A204.1 (cell line): ENCODE measurements around the gene COX7A2.

Experiments
- FAIRE-seq: peaks from 2 replicates; lab custom pipeline; 2012; peaks lifted over from hg19 to GRCh38; lab: Jason Lieb, UNC

COX7A2 gene, protein sequence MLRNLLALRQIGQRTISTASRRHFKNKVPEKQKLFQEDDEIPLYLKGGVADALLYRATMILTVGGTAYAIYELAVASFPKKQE

DNA sequence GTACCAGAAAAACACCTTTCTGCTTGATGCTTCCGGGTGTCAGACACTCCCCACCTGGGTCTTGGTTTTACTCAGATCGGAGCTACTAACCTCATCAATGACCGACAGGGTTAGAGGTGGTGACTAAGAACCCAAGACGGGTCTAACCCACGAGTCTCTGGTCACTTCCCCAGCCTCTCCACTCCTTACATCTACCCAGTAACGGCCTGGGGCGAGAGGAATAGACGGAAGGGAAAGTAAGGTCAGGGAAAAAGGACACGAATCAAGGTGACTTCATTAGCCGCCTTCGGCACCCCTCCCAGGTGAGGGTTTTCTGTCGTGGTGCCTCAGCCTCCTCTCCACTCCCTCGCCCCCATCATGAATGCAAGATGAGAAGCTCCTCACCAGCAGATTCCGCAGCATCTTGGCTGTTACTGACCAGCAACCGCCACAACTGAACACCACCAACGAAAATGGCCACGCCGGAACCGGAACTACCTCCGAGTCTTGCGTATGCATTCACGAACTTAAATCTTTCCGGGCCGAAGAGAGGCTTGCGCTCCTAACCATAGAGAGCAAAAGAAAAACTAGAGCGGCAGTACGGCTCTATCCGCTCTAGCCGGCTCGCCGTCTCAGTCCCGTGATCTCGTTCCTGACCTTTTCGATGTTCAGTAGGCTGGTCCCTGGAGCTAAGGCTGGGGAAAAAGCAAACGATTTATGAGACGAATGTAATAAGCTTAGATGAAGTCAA lies at the start of gene COX7A2:
Gene COX7A2, minus strand, starts transcription at position 469 of the 730 bp plus-strand sequence. Its CDS starts 67 bp downstream, at position 402.
- peak; percentile 98 for FAIRE-seq

DNA sequence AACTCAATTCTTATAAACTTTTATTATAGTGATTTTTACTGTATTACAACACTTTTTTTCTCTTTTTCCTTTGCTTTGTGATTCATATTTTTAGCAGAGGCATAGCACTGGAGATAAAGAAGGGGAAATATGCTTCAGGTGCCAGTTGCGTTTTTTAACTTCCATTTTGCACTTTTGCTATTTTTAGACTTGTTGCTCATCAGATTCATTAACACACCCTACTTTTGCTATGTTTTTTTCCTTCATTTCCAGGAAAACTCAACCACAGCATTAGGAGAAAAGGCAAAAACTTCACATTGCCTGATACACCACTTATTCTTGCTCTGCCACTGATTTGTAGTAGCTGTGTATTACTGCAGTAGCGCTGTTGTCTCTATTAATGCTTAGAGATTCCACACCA lies 49.0 kb upstream of the COX7A2 start:
- FAIRE-seq: no peak

DNA sequence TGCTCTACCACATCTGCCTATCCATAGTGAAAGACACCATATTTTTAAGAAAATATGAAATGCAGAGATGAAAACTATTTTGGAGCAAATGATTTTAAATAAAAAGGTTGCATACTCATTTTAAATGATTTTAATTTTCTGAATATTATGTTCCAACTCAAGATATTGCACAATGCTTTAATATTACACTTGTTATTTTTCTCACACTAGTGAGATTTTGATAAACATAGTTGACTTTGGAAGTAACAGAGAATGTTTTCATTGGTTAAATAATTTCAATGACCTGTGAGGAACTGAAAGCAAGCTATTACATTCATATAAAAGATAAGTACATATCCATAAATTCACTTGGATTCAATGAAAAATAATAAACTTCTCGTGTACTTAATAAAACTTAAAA lies 48.1 kb upstream of the COX7A2 start:
- no peak for FAIRE-seq

DNA sequence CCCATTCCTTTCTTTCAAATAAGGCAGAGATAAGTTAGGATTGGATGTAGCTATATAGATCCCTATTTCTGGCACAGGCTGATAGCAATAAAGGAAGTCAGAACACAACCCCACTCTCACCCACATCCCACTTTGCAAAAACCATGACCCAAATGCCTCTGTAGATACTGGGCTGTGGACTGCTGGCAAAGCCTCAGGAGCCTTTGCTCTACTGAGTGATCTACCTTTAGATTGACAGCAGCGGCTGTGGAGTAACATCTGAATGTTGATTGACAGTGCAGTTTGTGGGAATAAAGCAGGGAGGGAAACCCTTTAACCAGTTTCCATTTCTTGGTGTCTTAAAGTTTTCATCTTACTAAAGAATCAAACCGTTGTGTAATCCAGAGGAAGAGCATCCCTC lies 47.7 kb upstream of the COX7A2 start:
- FAIRE-seq: no peak

DNA sequence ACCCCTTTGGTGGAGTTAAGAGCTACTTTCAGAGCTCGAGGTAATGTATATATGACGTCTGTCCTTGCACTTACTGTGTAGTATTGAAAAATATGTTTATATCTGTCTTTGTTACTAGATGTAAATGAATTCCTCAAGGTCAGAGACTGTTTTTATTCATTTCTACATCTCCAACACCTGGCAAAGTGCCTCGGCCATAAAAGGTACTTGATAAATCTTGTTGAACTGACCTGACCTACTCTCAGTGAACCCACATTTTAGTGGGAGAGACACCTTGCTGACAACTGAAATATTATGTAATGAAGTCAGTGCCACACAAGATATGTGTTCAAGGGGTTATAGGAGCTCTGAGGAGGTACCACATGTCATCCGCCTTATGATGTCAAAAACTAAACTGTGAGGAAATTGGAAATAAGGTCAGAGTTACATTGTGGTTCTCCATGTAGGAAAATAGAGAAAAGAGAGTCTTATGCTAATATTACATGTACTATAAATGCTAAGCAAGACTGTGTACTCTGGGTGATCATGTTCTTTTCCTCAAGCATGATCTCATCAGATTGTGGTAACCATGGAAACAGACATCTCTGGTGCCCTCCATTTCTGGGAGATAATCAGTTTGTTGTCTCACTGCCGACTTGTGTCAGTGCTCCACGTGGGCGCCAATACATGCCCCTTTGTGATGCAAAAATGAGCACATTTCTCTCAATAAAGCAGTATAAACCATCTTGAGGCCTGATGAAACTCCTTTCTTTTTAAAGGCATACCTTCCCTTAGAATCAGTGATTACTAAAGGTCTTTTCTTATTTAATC lies 46.7 kb upstream of the COX7A2 start:
- FAIRE-seq: no peak

DNA sequence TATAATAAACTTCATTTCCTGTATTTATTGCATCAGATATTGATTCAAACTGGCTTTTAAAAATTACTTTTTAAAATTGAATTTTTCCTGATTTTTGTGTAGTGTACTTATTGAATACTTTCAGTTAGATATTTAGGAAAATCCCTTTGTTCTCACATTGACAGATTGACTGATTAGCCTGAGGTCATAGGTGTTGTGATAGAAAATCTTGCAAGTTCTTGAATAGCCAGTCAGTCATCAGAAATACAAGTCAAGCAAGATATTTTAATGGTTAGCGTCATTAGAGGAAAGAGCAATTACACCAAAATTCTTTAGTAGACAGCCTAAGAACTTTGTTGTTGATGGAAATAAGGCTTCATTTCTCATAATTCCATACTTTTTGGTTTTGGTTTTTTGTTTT lies 44.4 kb upstream of the COX7A2 start:
- no peak for FAIRE-seq

DNA sequence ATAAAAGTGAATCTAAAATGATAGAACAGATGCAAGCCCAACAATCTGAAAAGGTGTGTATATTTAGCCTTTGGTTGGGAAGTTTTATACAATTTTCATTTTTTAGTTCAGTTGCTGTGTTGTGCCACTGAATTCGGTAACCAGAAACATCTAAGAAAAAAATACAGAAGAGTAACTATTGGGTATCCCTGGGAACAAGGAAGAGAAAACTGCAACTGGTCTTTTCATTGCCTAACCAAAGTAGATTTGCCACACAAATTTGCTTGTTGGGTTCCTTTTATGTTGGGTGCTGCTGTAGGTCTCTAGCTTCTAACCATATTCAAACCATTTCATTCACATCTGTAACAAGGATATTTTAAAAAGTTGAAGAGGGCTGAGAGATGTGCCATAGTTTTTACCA lies 43.8 kb upstream of the COX7A2 start:
- no peak for FAIRE-seq

DNA sequence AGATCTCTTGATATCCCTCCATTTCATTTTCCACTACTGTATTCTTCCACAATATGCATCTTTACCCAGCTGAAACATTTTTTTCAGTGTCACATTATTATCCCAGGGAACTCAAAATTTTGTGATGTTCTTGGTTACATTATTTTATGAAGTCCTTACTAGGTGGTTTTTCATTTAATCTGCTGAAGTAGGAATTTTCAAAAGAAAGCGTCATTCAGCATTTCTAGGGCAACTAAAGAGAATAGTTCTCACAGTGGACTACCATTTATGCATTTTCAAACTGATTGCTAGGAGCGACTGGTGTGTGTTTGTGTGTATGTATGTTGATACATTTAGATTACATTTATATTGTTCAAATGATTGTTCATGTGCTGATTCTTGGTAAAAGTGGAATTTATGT lies 43.4 kb upstream of the COX7A2 start:
- FAIRE-seq: no peak

DNA sequence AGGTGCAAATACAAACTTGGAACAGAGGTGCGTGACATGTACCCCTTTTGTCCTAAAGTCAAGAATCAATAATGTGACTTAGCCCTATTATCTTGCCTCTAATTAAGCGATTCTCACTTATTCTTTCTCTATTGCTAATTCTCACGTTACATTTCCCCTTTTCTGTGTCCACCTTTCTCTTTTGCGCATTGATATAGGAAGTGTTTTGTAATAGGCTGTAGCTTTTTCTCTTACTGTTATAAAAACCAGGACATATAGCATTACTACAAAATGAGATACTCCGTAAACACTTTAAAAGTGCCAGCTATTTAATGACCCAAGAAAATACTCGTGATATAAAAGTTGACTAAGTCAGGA lies 41.7 kb upstream of the COX7A2 start:
- FAIRE-seq: no peak

DNA sequence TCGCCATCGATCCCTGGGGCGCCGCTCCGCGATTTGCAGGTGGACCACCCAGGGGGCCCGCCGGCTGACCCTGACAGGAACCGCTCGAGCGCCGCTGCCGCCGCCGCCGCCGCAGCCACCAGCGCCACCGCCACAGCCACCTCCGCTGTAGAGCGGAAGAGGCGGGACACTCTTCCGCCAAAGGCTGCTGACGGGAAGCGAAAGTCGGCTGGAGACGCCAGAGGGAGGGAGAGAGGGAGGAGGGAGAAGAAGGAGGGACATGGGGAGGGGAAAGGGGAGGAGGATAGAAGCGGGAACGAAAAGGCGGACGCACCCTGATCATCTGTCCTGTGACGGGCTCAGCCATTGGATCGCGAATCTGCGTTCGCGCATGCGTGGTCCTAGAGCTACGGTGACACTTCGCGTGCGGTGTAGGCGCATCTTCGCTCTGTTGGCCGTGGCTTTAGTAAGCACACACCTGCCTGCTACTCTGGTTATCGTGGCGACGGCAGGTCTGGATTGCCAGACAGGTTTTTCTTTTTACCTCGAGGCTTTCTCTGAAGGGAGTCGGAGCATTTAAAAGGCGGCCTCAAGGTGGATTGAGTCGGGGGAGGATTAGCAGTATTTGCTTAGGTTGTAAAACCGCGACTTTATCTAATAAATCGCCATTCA lies 41.2 kb upstream of the COX7A2 start, which contains the start of gene TMEM30A:
Gene TMEM30A, minus strand, starts transcription at position 161 of the 651 bp plus-strand sequence. Its CDS starts 154 bp downstream, at position 7.
- peak; percentile 99 for FAIRE-seq

DNA sequence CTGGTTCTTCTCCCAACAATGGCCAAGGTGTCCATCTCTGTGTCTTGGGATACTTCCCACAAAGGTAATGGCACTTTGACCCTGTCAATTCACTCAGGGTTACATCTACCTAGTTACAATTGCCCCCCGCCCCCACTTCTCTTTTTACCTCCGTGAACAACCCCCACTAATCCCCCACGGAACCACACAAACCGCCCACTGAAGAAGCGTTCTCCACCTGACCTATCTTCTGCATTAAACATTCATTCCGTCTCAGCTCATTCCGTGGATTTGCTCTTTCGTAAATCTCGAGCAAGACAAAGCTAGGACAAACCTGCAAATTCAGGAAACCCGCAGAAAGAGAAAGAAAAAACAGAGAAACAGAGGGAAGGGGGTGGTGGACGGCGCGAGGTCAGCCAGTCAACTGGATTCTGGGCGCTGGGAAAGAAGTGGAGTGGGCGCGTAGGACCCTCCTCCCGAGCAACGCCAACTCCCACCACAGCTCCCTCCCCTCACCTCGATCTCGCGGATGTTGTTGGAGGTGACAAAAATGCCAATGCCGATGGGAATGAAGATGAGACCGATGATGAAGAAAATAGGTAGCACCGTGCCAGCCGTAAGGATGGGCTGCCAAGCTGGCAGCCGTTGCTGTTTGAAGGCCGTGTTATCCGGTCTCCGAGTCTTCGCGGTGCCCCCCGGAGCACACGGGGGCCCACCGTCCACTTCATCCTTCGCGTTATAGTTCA lies 40.5 kb upstream of the COX7A2 start:
- FAIRE-seq: no peak

DNA sequence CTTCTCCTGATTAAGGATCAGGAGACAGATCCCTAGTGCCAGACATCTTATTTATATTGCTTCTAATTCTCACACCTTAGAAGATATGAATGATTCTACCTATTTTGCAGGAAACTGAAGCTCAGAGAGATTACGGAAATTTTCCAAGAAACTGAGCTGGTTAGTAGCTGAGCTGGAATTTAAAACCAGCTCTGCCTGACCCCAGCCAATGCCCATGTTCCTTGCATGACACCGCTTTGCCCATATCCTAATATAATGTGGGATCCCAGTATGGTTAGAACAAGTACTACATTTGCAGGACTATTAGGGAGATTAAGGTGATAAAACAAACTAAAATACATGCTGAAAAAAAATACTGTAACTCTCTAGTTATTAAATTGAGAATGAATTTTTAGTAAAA lies 39.1 kb upstream of the COX7A2 start:
- FAIRE-seq: no peak

DNA sequence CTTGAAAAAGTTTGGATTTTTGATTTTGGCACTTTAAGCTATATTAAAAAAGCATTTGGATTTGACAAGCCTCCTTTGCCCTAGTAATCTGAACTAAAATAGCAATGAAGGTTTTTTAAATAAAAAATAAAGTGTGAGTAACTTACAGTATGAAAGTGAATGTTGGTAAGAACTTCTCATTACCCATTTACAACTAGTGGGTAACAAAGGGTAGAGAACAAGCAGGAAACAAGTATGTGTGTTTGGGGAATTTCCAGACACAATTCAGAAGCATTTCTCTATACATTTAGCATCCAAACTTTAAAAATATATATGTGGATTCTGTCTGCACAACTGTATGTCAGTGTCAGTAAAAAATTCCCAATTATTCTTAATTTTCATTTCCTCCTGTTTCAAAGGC lies 38.1 kb upstream of the COX7A2 start:
- no peak for FAIRE-seq

DNA sequence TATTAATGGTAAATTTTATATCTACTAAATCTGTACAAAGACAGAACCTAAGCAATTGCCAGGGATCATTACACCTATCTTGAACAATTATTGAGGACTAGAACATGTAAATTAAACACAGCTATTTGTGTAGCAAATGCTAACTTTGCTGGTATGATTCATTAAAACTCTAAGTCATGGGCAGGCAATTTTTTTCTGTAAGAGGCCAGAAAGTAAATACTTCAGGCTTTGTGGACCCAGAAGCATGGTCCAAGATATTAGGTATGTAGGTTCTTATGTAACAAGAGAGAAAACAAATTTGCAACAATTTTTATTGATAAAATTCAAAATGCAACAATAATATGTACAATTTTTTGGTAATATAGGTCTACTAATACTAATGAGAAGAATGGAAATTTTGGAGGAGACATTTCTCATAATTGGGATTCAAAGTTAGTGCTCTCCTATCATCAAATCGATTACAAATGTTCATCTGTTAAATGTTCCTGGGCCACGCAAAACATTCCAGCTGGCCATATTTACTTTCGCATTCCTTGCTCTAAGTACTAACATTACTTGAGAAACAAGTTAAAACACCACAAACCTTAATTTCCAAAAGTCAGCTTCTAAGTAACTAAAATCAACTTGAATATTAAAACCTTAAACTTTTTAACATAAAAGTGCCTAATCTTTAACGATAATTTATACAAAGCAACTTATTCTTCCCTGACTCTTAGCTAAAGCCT lies 36.7 kb upstream of the COX7A2 start:
- no peak for FAIRE-seq

DNA sequence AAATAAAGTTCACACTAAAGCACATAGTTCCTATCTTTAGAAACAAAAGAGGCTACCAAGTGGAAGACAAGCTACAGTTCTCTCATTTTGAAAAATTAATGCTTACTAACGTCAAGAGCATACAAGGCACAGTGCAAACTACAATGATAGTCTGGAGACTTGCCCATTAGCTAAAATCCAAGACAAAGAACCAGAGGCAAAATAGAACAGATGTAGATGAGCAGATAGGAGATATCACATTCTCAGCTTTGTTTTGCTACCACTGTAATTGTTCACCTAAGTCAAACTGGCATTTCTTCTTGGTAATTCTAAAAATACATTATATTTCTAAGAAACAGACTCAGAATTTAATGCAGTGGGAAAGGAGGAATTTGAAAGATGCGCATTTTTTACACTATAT lies 35.8 kb upstream of the COX7A2 start:
- no peak for FAIRE-seq

DNA sequence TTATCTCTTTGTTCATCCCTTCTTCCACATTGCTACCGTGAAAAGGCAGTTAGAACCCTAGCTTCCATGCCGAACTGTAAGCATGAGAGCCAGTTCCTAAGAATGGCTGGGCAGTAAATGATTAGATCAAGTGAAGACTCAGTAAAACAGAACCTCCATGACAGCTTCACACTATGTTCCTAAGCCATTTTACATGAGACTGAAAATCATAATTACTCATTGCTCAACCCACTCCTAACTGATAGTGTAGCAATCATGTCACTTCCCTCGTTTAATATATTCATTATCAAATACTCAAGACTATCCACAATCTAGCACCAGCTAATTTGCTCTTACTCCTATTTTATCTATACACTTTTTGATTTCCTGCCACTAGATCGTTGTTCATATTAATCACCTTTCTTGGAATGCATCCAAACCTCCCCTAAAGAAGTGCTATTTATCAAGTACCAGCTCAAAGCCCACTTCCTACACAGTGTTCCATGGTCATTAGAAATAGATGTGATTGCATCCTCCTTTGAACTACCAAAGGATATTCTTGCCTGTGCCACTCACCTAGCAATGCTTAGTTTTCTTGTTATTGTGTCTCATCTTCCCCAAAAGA lies 35.0 kb upstream of the COX7A2 start:
- FAIRE-seq: no peak

DNA sequence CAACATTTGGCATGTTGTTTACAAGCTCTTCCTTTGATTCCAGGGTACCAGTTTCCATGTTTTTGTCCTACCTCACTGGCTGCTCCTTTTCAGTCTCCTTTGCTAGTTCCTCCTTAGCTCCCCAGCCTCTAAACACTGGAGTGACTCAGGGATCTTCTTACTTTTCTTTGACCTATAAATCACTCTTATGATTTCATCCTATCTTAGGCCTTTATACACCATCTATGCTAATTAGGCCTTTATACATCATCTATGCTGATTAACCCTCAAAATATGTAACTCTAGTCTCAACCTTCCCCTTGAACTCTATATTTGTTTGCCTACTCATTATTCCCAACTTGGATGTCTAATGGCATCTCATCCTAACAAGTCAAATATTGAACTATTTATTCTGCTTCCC lies 31.5 kb upstream of the COX7A2 start:
- no peak for FAIRE-seq

DNA sequence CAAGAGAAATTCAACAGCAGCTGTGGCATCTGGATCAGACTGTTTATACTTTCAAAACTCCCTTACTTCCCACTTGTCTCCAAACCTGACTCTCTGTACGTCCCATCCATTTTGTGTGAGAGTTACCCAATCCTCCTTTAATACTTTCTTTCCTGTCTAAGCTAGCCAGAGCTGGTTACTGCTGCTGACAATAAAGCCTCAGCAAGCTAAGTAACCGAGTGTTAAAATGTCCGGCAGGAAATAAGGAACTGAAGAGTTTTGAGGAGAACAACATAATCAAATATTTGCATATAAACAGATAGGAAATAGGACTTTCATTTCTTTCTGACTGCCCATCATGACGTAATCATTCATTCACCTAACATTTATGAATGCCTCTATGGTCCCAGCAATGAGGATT lies 29.4 kb upstream of the COX7A2 start:
- no peak for FAIRE-seq

DNA sequence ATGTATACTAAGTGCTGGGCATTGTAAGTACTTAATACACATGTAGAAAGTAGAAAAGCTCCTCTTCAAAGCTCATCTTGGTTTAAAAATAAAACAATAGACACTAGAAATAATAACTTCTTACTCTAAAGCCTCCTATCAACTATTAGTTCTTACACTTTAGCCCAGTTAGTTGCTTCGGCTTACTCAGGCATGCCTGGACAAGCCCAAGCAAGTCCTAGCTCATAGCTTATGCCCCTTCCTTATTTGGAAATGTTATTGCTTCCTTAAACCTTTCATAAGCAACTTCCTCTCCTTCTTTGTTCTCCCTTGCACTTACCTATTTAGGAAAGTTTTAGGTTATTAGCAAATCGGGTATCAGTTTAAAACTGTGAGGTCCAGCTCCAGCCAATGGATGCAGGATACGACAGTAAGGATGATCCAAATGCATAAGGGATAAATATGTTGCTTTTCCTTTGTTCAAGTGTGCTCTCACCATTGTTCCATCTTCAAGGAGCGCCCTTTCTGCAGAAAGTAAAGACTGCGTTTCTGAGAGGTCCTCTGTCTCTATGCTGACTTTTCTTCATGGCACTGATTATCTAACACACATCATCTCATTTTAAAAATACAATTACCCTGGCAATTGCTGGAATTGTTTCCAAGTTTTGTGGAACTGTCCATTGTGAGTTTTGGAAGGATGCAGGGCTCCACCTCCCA lies 28.7 kb upstream of the COX7A2 start:
- no peak for FAIRE-seq

DNA sequence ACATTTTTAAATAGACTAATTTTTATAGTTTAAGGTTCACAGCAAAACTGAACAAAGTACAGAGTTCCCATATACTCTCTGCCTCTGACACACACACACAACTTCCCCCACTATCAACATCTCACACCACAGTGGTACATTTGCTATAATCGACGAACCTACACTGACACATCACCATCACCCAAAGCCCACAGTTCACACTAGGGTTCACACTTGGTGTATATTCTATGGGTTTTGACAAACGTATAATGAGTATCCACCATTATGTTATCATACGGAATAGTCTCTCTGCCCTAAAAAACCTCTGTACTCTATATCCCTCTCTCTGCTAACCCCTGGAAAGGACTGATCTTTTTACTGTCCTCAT lies 25.4 kb upstream of the COX7A2 start:
- no peak for FAIRE-seq
